GM20431 (cell line): Measurements from ENCODE around the gene SYDE1.

ENCODE experiments used
- in situ Hi-C: fragments of 300-500 bp; cut with MseI, MboI; formaldehyde crosslinking; loops from one replicate; pipeline ENCODE4 v1.15.0; 2020; ENCODE audit warnings: low sequenced_read_pairs; ENCODE audit not compliant: unreplicated experiment

Gene SYDE1

DNA sequence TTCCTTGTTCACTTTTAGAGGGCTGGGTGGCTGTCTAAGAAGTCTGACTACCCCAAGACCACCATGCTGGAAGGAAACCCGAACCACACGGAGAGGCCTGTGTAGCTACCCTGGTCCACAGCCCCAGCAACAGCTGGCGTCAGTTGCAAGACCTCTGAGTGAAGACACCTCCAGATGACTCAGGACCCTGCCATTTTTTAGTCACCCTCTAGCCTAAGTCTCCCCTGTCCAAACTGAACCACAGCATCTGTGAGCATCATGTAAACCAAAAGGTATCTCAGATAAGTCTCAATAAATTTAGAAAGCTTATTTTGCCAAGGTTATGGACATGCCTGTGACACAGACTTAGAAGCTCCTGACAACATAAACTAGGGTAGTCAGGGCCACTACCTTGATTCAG is 2.2 kb upstream of the SYDE1 start:
- in situ Hi-C loops = no loop called here

DNA sequence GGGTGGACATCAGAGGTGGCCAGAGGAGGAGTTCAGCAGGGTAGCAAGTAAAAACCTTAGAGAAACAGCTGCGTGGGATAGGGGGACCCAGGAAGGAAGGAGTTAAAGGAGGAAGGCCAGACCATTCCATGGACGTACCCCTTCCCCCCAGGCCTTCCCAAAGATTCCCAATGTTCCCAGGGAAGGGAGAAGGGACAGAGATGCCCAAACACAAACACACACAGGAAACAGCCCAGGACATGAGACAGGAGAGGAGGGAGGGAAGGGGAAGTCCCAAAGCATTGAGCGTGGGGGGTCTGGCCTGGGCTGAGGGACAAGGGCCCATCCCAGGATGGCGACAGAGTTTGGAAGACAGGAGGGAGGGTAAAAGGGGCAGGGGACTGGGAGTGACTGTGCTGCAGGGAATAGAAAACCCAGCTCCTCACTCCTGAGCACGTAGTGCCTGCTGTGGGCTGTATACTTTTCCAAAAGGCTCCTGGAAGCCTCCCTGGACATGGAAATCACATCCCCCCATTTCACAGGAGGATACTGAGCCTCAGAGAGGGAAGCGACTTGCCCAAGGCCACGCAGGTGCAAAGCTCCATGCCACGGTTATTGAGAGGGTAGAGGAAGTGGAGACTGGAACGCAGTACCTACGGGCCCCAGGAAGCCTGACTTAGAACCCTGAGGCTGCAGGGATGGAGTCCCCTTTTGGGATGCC is 1.1 kb downstream of the SYDE1 start:
- in situ Hi-C loops = no loop called here

DNA sequence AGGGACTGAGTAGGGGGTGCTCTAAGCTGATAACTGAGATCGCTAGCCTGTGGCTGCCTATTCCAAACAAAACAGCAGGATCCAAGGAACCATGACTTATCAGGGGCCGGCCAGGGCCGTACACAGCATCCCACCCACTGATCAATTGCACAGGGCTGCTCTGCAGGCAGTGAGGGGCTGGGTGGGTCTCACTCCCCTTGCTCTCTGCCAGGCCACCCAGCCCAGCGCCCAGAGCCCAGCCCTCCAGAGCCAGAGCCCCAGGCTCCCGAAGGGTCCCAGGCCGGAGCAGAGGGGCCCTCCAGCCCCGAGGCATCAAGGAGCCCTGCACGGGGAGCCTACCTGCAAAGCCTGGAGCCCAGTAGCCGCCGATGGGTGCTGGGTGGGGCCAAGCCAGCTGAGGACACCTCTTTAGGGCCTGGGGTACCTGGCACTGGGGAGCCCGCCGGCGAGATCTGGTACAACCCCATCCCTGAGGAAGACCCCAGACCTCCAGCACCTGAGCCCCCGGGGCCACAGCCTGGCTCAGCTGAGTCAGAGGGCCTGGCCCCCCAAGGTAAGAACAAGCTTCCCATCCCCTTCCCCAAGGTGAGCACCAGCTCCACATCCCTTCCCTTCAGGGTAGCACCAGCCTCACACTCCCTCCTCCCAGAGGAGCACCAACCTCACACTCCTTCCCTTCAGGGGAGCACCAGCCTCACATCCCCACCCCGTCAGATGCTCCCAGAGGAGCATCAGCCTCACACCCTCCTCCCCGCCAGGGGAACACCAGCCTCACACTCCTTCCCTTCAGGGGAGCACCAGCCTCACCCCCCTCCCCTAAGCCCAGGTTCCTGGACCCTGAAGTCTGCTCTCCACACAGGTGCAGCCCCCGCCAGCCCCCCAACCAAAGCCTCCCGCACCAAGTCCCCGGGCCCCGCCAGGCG is 1.9 kb downstream of the SYDE1 start:
- in situ Hi-C loops = no loop called here

DNA sequence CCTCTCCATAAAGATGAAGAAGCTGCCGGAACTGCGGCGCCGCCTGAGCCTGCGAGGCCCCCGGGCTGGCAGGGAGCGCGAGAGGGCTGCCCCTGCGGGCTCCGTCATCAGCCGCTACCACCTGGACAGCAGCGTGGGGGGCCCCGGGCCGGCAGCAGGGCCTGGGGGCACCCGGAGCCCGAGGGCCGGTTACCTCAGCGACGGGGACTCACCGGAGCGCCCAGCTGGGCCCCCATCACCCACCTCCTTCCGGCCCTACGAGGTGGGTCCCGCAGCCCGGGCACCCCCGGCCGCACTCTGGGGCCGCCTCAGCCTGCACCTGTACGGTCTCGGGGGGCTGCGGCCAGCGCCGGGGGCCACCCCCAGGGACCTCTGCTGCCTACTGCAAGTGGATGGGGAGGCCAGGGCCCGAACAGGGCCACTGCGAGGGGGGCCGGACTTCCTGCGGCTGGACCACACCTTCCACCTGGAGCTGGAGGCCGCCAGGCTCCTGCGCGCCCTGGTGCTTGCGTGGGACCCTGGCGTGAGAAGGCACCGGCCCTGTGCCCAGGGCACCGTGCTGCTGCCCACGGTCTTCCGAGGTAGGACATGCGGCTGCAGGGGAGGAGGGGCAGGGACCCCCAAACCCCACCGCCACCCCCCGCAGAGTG is 2.7 kb downstream of the SYDE1 start:
- in situ Hi-C loops = no loop called here

- in situ Hi-C loops = no loop called here
Observed at GRCh38 chr19:15110418-15110815, 3.2 kb downstream of the SYDE1 start.

DNA sequence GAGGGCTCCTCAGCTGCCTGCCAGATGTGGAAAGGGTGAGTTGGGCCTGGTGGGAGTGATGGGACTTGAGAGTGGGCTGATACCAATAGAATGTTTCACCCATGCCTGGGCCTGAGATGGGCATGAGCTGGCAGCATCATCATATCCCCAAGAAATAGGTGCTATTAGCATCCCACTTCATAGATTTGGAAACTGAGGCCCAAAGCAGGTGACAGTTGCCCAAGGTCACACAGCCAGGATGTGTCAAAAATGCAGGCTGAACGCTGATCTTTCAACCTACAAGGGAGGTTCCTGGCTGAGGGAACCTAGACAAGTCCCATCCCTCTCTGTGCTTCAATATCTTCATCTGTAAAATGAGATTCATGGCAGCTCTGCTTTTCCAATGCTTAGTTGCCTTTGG is 4.6 kb downstream of the SYDE1 start:
- in situ Hi-C loops = no loop called here

DNA sequence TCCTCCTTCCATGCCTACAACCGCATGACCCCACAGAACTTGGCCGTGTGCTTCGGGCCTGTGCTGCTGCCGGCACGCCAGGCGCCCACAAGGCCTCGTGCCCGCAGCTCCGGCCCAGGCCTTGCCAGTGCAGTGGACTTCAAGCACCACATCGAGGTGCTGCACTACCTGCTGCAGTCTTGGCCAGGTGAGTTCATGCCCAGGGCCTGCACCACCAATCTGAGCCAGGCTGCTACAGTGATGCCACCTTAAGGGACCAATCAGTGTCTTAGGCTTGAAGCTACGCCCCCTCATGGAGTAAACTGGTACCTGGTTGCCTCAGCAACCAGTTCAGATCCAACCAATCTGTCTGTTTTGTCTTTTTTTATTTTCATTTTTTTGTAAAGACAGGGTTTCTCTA is 5.2 kb downstream of the SYDE1 start:
- in situ Hi-C loops = no loop called here

GRCh38 chr19:15113245-15114152 is 6.3 kb downstream of the SYDE1 start:
- in situ Hi-C loops = no loop called here

- in situ Hi-C loops = no loop called here
Observed at GRCh38 chr19:15114153-15114540, 6.9 kb downstream of the SYDE1 start.

DNA sequence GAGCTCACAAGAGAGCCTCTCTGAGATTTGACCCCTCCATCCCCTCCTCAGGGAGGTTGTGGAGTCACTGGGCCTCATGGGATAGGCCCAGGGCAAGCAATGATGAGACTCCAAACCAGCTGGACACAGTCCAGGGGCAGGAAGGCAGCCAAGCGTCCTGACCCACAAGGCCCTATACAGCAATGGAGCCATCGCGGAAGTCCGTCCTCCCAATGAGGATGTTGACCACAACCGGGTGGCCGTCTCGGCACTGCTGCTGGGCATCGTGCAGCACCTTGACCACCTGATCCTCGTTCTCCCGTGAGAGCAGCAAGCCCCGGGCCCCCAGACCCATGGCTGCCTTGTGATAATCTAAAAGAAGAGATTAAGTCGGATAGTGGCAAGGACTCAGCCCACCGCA is 7.9 kb downstream of the SYDE1 start:
- in situ Hi-C loops = no loop called here

DNA sequence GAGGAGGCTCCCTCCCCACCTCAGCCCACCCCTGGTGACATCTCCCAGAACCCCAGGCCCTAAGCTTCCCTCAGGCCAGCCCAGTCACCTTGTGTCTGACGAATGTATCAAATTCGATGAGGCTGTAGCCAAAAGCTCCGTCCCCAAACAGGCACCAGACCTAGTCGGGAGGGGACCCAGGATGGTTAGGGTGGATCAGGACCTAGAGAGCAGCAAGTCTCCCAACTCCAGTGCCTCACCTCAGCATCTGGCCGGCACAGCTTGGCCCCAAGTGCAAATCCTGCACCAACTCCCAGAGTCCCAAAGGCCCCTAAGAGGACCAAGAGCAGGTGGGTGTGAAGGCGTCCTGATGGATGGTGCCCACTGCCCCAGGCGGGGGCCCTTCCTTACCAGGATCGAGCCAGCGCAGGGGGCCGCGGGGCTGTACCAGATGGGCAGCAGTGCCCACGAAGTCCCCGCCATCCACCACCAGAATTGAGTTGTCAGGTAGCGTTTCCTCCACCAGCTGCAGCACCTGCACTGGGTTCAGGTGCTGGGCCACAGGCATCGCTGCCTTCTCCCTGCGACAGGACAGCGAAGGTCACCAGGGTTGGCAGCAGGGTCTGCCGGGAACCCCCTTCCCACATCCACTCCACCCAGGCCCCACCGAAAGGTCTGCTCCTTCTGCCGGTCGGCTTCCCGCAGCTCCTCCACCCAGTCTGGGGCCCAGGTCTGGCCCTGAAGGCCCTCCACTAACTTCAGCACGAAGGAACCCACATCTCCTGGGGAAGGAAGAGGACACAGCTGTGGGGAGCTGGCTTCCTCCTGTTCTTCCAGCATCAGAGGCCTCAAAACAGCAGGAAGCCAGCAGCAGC is 8.8 kb downstream of the SYDE1 start:
- in situ Hi-C loops = no loop called here

- in situ Hi-C loops = no loop called here
Observed at GRCh38 chr19:15116856-15117255, 9.7 kb downstream of the SYDE1 start.

DNA sequence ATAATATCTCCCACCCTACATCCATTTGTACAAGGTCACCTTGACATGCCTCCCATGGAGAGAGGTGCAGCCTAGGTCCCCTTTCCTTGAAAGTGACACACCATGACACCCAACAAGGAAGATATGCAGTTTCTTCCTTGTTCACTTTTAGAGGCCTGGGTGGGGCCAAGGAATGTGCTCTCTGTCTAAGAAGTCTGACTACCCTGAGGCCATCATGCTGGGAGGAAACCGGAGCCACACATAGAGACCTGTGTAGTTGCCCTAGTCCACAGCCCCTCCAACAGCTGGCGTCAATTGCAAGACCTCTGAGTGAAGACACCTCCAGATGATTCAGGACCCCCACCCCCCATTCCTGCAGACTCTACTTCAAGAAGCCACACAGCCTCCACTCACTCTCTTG is 11.0 kb downstream of the SYDE1 start:
- in situ Hi-C loops = no loop called here

DNA sequence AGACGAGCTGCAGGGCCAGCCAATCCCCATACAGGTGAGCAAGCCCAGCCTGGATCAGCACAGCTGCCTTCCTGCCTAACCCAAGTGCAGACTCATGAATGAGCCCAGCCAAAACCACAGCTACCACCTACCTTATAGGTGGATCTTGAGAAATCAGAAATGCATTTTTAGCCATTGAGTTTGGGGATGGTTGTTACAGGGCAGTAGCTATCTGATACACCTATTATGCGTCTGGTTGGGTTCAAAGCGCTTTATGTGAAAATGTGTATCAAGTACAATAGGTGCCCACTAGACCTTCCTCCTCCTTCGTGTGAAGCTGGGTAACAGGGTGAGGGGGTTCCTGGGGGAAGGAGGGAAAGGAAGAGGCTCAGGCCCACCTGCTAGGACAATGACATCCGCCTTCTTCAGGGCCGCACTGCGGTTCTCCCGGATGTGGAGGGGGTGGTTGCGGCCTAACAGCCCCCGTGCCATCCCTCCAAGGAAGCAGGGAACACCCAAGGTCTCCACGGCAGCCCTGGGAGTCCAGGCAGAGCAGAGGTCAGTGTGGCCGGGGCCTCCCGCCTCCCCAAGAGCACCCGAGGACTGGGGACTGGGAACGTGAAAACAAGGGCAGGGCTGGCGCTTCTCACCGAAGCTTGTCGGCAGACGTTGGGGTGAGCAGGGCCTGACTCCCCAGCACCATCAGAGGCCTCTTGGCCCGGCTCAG is 11.7 kb downstream of the SYDE1 start:
- in situ Hi-C loops = no loop called here

DNA sequence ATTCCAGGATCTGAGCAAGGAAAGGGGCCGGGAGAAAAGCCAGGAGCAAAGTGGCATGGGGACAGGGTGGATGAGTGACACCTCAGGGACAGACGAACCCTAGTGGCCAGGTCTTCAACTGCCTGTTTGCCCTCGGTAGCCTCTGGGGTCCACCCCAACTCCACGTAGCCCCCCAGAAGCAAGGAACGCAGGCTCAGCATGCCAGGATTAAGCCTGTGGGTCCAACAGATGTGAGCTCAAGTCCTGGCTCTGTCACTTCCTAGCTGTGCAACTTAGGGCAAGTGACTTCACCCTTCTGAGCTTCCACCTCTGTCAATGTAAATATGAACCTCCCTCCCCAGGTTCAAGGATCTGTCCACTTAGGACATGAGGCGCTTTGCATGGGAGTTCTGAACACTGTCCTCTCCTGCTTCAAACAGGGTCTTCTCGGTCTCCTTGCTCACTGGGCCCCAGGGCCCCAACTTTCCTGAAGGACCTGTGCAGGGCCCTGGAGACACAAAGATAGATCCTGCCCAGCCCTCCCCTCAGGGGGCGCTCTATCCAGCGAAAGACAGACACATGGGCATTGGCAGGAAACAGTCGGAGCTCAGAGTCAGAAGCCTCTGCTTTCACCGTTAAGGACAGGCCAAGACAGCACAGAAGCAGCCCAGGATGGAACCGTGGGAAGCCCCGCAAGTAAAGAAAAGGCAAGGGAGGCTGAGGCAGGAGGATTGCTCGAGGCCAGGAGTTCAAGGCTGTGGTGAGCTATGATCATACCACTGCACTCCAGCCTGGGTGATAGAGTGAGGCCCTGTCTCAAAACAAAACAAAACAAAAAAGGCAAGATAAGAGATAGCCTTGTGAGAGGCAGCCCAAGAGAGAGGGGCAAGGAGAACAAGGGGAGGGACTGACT is 13.2 kb downstream of the SYDE1 start:
- in situ Hi-C loops = no loop called here

DNA sequence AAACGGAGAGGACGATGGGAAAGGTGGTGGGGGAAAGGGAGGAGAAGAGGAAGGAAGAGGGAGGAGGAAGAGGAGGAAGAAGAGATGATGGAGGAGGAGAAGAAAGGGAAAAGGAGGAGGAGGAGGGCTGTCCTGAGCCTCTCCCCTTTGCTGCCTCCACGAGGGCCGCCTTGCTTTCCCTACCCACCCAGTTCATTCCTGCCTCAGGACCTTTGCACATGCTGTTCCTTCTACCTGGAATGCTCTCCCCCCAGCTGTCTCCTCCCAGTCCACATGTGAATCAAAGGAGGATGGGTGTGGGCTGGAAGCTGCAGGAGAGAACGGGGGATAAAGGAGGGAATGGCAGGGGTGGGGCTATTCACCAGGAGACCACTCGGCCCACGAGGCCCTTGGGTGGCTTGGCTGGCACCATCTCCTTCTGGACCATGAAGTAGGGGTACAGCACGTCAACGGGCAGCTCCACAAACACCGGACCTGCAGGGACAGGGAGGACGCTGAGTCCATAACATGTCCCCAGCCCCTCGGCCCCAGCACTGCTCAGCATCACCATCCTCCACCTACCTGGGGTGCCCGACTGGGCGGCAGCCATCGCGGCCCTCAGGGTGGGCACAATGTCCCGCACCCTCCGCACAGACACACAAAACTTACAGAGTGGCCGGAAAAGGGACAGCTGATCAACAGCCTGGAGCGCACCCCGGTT is 15.3 kb downstream of the SYDE1 start:
- in situ Hi-C loops = no loop called here
